ENCODE data around the gene PLEKHO2.

DNA sequence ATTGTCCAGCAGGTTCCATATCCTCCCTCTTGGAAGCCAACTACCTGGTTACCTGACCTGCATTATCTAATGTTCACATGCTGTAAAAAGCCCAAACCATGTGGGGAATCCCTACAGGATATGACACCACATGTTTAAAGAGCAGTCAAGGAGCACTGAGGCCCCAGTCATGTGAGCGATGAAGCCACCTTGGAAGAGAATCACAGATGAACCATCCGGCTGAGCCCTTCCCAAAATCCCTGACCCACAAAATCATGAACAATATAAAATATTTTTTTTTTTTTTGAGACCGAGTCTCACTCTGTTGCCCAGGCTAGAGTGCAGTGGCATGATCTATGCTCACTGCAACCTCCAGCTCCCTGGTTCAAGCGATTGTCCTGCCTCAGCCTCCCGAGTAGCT is 59.4 kb downstream of the PLEKHO2 start:
- TF ChIP-seq POLR2AphosphoS2 (IDR thresholded peaks at IDR 0.05; ENCODE audit: low read depth, low read length) (no peak), POLR2A (IDR thresholded peaks at IDR 0.05; ENCODE audit: insufficient read depth in 1 of 2, low read depth in 2 of 2, low read length in 2 of 2) (no peak), HDAC1 (CRISPR knock-in tag; IDR thresholded peaks at IDR 0.05) (no peak), ATF3 (CRISPR knock-in tag; IDR thresholded peaks at IDR 0.05) (no peak), HDAC2 (CRISPR knock-in tag; IDR thresholded peaks at IDR 0.05) (no peak), SP1 (IDR thresholded peaks at IDR 0.05) (no peak), SP1 (CRISPR knock-in tag; IDR thresholded peaks at IDR 0.05) (no peak), ARID2 (CRISPR knock-in tag; IDR thresholded peaks at IDR 0.05; ENCODE audit: borderline replicate concordance) (no peak), SMARCC2 (IDR thresholded peaks at IDR 0.05) (no peak), ZNF24 (IDR thresholded peaks at IDR 0.05) (no peak)
- TF ChIP-seq, protein P1, sequence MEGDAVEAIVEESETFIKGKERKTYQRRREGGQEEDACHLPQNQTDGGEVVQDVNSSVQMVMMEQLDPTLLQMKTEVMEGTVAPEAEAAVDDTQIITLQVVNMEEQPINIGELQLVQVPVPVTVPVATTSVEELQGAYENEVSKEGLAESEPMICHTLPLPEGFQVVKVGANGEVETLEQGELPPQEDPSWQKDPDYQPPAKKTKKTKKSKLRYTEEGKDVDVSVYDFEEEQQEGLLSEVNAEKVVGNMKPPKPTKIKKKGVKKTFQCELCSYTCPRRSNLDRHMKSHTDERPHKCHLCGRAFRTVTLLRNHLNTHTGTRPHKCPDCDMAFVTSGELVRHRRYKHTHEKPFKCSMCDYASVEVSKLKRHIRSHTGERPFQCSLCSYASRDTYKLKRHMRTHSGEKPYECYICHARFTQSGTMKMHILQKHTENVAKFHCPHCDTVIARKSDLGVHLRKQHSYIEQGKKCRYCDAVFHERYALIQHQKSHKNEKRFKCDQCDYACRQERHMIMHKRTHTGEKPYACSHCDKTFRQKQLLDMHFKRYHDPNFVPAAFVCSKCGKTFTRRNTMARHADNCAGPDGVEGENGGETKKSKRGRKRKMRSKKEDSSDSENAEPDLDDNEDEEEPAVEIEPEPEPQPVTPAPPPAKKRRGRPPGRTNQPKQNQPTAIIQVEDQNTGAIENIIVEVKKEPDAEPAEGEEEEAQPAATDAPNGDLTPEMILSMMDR (CRISPR knock-in tag; IDR thresholded peaks at IDR 0.05): no peak
